Measurements from ENCODE around the gene LSM6.

DNA sequence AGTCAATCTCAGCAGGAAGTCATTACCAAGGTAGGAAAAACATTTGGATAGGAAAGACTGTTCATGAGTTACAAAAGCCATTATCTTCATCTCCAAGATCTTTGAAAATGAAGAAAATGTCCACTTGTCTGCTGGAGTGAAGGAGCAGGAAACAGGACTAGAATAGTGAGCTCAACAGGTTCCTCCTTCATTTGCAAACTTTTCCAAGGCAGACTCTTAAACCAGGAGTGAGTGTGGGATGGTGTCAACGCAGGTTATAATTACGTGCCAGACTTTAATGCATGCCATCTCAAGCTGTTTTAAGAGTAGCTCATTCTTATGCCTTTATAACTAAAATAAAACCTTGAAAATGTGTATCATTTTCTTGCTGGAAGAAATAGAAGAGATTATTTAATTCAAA, 35.4 kb downstream of the LSM6 start:
- no peak for TF ChIP-seq CTCF (conservative IDR thresholded peaks at IDR 0.05; ENCODE audit: low read length)
- TF ChIP-seq EZH2phosphoT487 (IDR thresholded peaks at IDR 0.05; ENCODE audit: borderline replicate concordance, low read depth, low read length): no peak
